Pancreas (tissue), 10 donors: ENCODE measurements around the gene NCF4. TPM values are rescaled to one million over a fixed set of nuclear protein-coding genes. Genes with fewer than 3 reads are reported as not detected.

Experiments
- ATAC-seq, 4 donors: fragments of 200-7000 bp; cut with Tn5 transposase; one replicate each; pipeline versions ENCODE4 v1.8.0 to v1.9.1; 2020; ENCODE audit warnings: mild to moderate bottlenecking in 4 of 4, moderate library complexity in 4 of 4
- DNase-seq, 6 donors: peaks; one replicate each; pipeline ENCODE4 v3.0.0-alpha.2; 2020
- FAIRE-seq: peaks from 2 replicates; lab custom pipeline; 2012; peaks lifted over from hg19 to GRCh38; lab: Jason Lieb, UNC
- H3K27ac ChIP-seq, 4 donors: fragments of 200-600 bp; sonication (generic); 1 replicate in 3 of 4; 2 replicates in 1 of 4; pipeline versions ENCODE4 v1.5.0 to v1.8.0; 2020
- H3K27me3 ChIP-seq, 4 donors: fragments of 200-600 bp; one replicate each; pipeline ENCODE4 v1.8.0; 2021
- H3K36me3 ChIP-seq, 3 donors: fragments of 200-600 bp; sonication (generic) in 1 of 3; one replicate each; pipeline versions ENCODE4 v1.5.0 to v1.8.0; 2020 to 2021
- H3K4me1 ChIP-seq, 3 donors: fragments of 200-600 bp; one replicate each; pipeline ENCODE4 v1.8.0; 2021
- H3K4me3 ChIP-seq, 4 donors: fragments of 200-600 bp; sonication (generic) in 2 of 4; one replicate each; pipeline versions ENCODE4 v1.5.0 to v1.8.0; 2020 to 2021
- H3K9me3 ChIP-seq, 4 donors: fragments of 200-600 bp; one replicate each; pipeline ENCODE4 v1.8.0; 2021
- WGBS, 2 donors: extraction: QIAGEN DNeasy Blood & Tissue Kit; methylation state at CpG; one replicate each; pipeline ENCODE4 v1.1.7; 2013; 5-methylcytosine and 5-hydroxymethylcytosine counted together
- intact Hi-C, 3 donors: fragments of 100-400 bp; cut with DNase I; formaldehyde crosslinking; loops; one replicate each; pipeline versions ENCODE4 v1.11.1 to v1.14.2; 2022
- polyA plus RNA-seq, 2 donors: library from polyadenylated mRNA; stranded (reverse); fragments of 200-250 nt; gene quantifications; one replicate each; pipeline ENCODE4 v1.2.3, GENCODE V29; 2013
- total RNA-seq, 6 donors: library from RNA; stranded (reverse); fragmentation: NEBNext Ultra II Directional in 4 of 6; extraction: Animal tissue kit (Norgen Biotek cat#: 25700) in 4 of 6; gene quantifications; one replicate each; pipeline versions ENCODE4 v1.2.1 to v1.2.4, GENCODE V29; 2021 to 2023
- TF ChIP-seq, protein P1 (sequence below), 4 donors: fragments of 200-600 bp; sonication (generic) in 3 of 4; IDR thresholded peaks; one replicate each; pipeline versions ENCODE4 v1.5.0 to v1.8.0; 2021; ENCODE audit warnings: antibody characterized with exemption in 4 of 4
- donor health status: healthy with polysubstance abuse.
- donor health status: DM: no; HTN: no; CAD: no; lungs with moderate emphysema.
- donor health status: DM: no; HTN: no; CAD: no.
- donor health status: control.
- donor health status: control.
- donor health status: Bipolar disorder and iron deficiency.
- donor health status: DM: yes; HTN: yes; CAD: no.
- donor health status: DM: no; HTN: no; CAD: no.
- donor health status: DM: no; HTN: no; CAD: no.
- donor health status: DM: yes; HTN: yes; CAD: no.

Gene NCF4
- total and polyA plus RNA-seq, 8 donors = 0.32 to 7.1 (median 3.2) TPM

DNA sequence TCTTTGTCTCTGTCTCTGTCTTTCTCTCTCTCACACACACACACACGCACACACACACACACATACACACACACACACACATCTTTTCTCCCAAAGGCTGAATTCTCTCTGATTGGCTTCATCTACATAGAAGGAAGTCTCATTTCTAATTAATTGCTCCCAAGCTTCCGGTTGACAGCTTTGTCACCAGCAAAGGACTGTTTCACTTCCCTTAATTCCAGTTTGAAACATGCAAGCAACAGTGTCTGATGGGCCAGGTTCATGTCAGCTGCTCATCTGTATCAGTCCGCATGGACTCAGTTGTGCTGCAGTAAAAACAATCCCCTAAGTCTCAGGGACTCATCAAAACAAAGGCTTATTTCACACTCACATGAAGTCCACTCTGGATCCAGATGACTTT is 27.7 kb upstream of the NCF4 start:
- H3K9me3 ChIP-seq = no peaks in the 10 kb centered on the region
- DNase-seq = no peak
- H3K4me3 ChIP-seq = no peak overlapping the region
- intact Hi-C loops = no loop called here
- ATAC-seq = no peak
- FAIRE-seq = no peak
- TF ChIP-seq, protein P1, sequence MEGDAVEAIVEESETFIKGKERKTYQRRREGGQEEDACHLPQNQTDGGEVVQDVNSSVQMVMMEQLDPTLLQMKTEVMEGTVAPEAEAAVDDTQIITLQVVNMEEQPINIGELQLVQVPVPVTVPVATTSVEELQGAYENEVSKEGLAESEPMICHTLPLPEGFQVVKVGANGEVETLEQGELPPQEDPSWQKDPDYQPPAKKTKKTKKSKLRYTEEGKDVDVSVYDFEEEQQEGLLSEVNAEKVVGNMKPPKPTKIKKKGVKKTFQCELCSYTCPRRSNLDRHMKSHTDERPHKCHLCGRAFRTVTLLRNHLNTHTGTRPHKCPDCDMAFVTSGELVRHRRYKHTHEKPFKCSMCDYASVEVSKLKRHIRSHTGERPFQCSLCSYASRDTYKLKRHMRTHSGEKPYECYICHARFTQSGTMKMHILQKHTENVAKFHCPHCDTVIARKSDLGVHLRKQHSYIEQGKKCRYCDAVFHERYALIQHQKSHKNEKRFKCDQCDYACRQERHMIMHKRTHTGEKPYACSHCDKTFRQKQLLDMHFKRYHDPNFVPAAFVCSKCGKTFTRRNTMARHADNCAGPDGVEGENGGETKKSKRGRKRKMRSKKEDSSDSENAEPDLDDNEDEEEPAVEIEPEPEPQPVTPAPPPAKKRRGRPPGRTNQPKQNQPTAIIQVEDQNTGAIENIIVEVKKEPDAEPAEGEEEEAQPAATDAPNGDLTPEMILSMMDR (IDR thresholded peaks at IDR 0.05) = no peak
- H3K27me3 ChIP-seq = no peaks in the 10 kb centered on the region
- no peaks in the 10 kb centered on the region for H3K36me3 ChIP-seq
- 77 to 88% methylated on average over 3 of the region's 3 CpGs for WGBS, 2 donors
- no peaks in the 10 kb centered on the region for H3K4me1 ChIP-seq
- H3K27ac ChIP-seq = no peak overlapping the region

DNA sequence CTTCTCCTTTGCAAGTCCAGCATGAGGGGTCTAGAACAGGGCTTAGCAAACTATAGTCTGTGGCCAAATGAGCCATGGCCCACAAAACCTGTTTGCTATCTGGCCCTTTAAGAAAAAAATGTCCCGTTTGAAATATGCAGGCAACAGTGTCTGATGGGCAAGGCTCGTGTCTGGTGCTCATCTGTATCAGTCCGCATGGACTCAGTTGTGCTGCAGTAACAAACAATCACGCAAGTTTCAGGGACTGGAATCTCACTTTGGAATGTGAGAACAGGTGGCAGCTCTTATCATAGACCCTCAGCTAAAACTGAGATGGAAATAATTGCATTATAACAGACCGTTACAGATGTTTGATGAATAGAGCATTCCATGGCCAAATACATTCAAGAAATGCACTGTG is 24.9 kb upstream of the NCF4 start:
- Histone ChIP-seq H3K27me3 (no peaks in the 10 kb centered on the region), H3K9me3 (no peaks in the 10 kb centered on the region), H3K4me1 (no peaks in the 10 kb centered on the region), H3K4me3 (no peak overlapping the region), H3K36me3 (no peaks in the 10 kb centered on the region), H3K27ac (no peak overlapping the region)
- 48 to 57% methylated on average over 5 of the region's 5 CpGs for WGBS, 2 donors
- FAIRE-seq = no peak
- DNase-seq = no peak
- intact Hi-C loops = no loop called here
- TF ChIP-seq, protein P1 (IDR thresholded peaks at IDR 0.05) = no peak
- no peak for ATAC-seq

DNA sequence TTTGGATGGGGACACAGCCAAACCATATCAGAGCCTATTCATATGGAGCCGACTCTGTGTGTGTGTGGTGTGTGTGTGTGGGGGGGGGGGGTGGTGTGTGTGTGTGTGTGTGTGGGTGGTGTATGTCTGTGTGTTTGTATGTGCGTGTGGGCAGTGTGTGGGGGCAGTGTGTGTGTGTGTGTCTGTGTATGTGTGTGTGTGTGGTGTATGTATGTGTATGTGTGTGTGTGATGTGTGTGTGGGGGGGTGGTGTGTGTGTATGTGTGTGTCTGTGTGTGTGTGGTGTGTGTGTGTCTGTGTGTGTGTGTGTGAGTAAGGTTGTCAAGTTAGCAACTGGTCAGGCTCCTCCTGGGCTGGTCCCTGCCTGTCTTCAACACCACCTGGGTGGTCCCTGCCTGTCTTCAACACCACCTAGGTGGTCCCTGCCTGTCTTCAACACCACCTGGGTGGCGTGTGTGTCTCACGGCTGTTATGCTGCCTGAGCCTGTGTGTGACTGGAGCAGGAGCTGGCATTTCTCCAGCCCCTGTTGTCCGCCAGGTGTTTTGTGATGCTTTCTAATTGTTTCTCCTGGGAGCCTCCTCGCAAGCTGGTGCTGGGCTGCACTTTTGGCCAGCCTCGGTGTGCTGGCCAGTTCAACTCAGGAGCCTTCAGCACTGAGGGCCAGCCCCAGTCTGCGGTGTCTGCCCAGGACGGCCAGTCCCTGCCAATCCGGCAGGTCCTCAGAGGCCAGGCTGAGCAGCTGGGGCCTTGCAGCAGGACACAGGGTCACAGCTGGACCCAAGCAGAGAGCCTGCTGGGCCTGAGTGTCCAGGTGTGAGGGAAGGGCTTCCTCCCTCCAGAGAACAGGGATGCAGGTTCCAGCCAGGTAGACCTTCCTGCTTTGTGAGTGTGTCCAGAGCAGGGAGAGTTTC is 22.4 kb upstream of the NCF4 start:
- TF ChIP-seq, protein P1 (IDR thresholded peaks at IDR 0.05) = no peak
- Histone ChIP-seq H3K4me1 (no peaks in the 10 kb centered on the region), H3K27ac (no peak overlapping the region), H3K9me3 (no peaks in the 10 kb centered on the region), H3K4me3 (no peak overlapping the region), H3K36me3 (no peaks in the 10 kb centered on the region), H3K27me3 (no peaks in the 10 kb centered on the region)
- FAIRE-seq (no peak), ATAC-seq (no peak), DNase-seq (peak in 1 of 6 donors; percentile 56)
- WGBS, 2 donors = 76 to 82% methylated on average over 10 of the region's 10 CpGs
- intact Hi-C loops = no loop called here

DNA sequence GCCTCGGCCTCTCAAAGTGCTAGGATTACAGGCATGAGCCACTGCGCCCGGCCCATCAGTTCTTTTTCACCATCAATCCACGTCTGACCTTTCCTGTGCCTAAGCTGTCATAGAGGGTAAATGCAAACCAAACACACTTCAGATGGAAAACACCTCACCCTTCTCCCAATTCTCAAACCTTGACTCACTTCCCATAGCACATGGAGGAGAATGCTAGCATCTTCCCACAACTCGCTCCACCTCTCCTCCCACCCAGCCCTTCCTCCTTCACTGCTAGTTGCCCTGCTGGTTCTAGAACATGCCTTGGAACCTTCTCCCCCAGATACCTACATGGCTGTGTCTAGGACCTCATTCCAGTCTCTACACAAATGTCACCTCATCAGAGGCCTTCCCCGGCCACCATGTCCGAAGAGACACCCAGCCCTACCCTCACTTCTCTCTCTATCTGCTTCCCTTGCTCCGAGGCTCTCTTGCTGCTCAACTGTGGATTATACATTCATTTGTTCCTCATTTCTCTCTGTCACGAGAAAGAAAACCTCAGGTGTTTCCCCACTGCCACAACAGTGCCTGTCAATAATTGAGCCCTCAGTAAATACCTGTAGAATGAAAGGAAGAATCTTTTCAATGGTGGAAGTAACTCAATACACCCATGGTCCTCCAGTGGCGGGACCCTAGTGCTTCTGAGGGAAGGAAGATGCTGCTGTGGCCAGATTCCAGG is 21.3 kb upstream of the NCF4 start:
- Histone ChIP-seq H3K27me3 (no peaks in the 10 kb centered on the region), H3K27ac (no peak overlapping the region), H3K36me3 (no peaks in the 10 kb centered on the region), H3K4me3 (no peak overlapping the region), H3K4me1 (no peaks in the 10 kb centered on the region), H3K9me3 (no peaks in the 10 kb centered on the region)
- 64 to 72% methylated on average over 10 of the region's 10 CpGs for WGBS, 2 donors
- intact Hi-C loops = no loop called here
- DNase-seq (no peak), FAIRE-seq (no peak), ATAC-seq (no peak)
- TF ChIP-seq, protein P1 (IDR thresholded peaks at IDR 0.05) = no peak
